ENCODE data around the gene PSME4.

Gene PSME4

GRCh38 chr2:54008439-54008838, 37.6 kb upstream of the PSME4 start:
- no peaks in the 10 kb centered on the region for H3K27me3 ChIP-seq
- H3K4me1 ChIP-seq (ENCODE audit: control insufficient read depth in 1 of 2, insufficient read depth in 1 of 2, low read depth in 1 of 2, low read length in 1 of 2) = no peaks in the 10 kb centered on the region
- H3K36me3 ChIP-seq = no peaks in the 10 kb centered on the region
- H3K4me3 ChIP-seq (ENCODE audit: low read depth in 1 of 2, low read length in 1 of 2) = no peak overlapping the region
- no peak for TF ChIP-seq CTCF (IDR thresholded peaks at IDR 0.05)
- H3K9me3 ChIP-seq = no peaks in the 10 kb centered on the region
- no peak overlapping the region for H3K27ac ChIP-seq

GRCh38 chr2:54000524-54000923, 29.7 kb upstream of the PSME4 start:
- Histone ChIP-seq H3K9me3 (no peaks in the 10 kb centered on the region), H3K27ac (no peak overlapping the region), H3K4me3 (ENCODE audit: low read depth in 1 of 2, low read length in 1 of 2) (no peak overlapping the region), H3K27me3 (no peaks in the 10 kb centered on the region), H3K4me1 (ENCODE audit: control insufficient read depth in 1 of 2, insufficient read depth in 1 of 2, low read depth in 1 of 2, low read length in 1 of 2) (no peaks in the 10 kb centered on the region), H3K36me3 (no peaks in the 10 kb centered on the region)
- TF ChIP-seq CTCF (IDR thresholded peaks at IDR 0.05) = no peak

GRCh38 chr2:54000122-54000521, 29.3 kb upstream of the PSME4 start:
- Histone ChIP-seq H3K27ac (no peak overlapping the region), H3K27me3 (no peaks in the 10 kb centered on the region), H3K9me3 (no peaks in the 10 kb centered on the region), H3K4me3 (ENCODE audit: low read depth in 1 of 2, low read length in 1 of 2) (no peak overlapping the region), H3K36me3 (no peaks in the 10 kb centered on the region), H3K4me1 (ENCODE audit: control insufficient read depth in 1 of 2, insufficient read depth in 1 of 2, low read depth in 1 of 2, low read length in 1 of 2) (peaks cover 0 to under 1% of the 10 kb centered on the region in 2 experiments)
- no peak for TF ChIP-seq CTCF (IDR thresholded peaks at IDR 0.05)

GRCh38 chr2:53998834-53999233, 28.0 kb upstream of the PSME4 start:
- Histone ChIP-seq H3K4me1 (ENCODE audit: control insufficient read depth in 1 of 2, insufficient read depth in 1 of 2, low read depth in 1 of 2, low read length in 1 of 2) (peaks cover 0 to 9% of the 10 kb centered on the region in 2 experiments), H3K27me3 (no peaks in the 10 kb centered on the region), H3K9me3 (no peaks in the 10 kb centered on the region), H3K36me3 (no peaks in the 10 kb centered on the region), H3K4me3 (ENCODE audit: low read depth in 1 of 2, low read length in 1 of 2) (no peak overlapping the region), H3K27ac (no peak overlapping the region)
- TF ChIP-seq CTCF (IDR thresholded peaks at IDR 0.05) = no peak

- Histone ChIP-seq H3K9me3 (no peaks in the 10 kb centered on the region), H3K27ac (peak overlapping the region; percentile 59), H3K36me3 (no peaks in the 10 kb centered on the region), H3K27me3 (no peaks in the 10 kb centered on the region), H3K4me3 (ENCODE audit: low read depth in 1 of 2, low read length in 1 of 2) (no peak overlapping the region), H3K4me1 (ENCODE audit: control insufficient read depth in 1 of 2, insufficient read depth in 1 of 2, low read depth in 1 of 2, low read length in 1 of 2) (peaks cover 0 to 9% of the 10 kb centered on the region in 2 experiments)
- TF ChIP-seq CTCF (IDR thresholded peaks at IDR 0.05) = no peak
Observed at GRCh38 chr2:53994818-53995808, 24.3 kb upstream of the PSME4 start.
